CD4-positive, alpha-beta T cell treated with Interleukin-12 subunit alpha and Interleukin-12 subunit beta, for 1 hour (primary cell): Measurements from ENCODE around the gene SF3B6.
A peak's percentile ranks its signal among the peaks of the same experiment; 100 is the strongest.
"Not testable (repeated sequence)": the region's sequence is repeated elsewhere in the genome, so short reads cannot be mapped to it uniquely, and the experiment has no call there.

Experiments
- DNase-seq: peaks from one replicate; pipeline ENCODE4 v3.0.0-alpha.2; 2020

SF3B6 gene, protein sequence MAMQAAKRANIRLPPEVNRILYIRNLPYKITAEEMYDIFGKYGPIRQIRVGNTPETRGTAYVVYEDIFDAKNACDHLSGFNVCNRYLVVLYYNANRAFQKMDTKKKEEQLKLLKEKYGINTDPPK

DNA sequence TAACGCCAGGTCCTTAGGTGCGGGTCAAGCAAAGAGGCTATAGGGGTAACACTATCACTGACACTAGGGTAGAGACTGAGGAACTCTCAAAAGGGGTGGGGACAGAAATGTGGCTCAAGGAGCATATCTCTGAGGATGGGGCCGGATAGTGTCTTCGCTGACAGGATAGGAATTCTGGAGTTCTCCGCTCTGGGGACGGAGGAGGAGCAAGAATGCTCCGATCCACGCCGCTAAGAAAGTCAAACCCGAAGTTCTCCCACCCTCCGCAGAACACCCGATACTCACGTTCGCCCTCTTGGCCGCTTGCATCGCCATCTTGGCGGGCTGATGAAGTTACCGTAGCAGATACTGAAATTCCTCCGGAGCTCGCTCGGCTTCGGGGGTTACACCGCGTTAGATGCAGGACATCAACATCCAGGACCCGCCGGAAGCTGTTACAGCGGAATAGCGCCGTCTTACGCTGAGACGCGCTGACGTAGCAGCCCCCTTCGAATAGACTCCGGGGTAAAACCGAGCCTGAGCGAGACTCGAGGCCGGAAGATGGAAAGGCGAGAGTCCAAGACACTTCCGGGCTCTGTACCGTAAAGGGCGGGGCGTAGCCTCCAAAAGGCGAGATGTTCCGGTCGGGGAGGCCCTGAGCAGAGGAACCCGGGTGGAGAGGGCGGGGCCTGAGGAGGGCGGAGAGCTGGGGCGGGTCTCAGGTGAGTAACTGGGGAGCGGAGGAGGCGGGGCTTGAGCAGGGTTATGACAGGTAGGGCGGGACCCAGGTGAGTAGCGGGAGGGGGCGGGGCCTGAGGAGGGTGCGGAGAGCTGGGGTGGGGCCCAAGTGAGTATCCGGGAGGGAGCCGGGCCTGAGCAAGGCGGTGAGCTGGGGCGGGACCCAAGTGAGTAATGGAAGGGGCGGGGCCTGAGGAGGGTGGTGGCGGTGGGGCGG is at the start of gene SF3B6:
TSS of gene SF3B6 (minus strand) at position 412 of the 934 bp plus-strand sequence. CDS start at position 315, 97 bp downstream.
- DNase-seq = peak; percentile 100

DNA sequence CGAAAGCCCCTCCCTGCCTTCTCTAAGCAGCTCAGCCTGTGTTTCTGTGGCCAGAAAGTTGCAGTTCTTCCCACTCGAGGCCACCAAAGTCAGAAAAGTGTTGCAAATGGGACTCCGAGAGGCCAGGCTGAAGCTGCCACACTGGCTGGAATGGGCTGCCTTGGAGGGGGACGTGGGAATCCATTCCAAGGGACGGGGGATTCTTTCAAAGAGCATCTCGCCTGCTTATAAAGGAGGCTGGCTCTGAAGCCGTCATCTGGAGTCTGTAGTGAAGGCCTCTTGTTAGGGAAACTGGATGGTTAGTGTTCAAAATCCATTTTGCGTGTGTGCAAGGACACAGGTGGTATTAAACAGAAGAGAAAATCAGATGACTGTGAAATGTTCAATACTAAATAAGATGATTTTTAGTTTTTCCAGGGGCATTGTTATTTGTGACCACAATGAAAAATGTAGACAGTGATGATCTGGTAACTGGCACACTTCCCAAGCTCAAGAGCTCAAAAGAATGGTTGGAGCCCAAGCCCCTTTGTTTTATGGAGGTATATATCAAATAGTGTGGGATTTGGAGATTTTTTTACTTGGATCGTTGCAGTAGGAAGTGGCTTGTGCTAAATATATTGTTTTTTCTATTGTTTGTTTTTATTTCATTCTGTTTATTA is 47.9 kb upstream of the SF3B6 start:
- no peak for DNase-seq

DNA sequence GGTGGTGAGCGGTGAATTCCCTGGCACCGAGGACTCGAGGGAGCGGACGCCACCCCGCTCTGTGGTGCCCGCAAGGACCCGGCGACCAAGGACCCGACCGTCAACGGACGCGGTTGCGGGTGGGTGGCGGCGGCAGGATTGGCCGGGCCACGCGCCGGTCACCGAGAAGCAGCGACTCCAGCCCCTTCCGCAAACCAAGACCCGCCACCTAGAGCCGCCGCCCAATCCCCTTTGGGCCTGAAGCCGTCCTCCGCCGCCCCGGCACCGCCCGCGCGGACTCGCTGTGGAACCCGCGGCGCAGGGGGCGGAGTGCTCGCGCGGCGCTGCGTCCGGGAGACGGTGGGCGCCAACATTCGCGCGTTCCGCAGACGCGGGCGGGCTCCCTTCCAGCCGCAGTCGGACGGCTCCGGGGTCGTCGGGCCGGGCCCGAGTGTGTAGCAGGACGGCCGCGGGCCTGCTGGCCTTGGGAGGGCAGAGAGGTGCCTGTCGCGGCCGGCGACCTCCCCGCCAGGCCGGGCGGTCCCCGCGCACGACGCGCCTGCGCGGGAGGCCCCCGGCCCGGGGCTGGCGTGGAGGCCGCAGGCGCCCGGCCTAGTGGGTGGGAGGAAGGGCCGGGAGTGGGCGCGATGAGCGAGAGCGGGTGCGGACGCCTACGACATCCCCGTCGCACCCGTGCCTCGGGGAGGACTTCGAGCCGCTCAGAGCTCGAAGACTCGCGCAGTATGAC is 47.2 kb upstream of the SF3B6 start, which contains the start of the genes FAM228B and PFN4:
TSS of gene FAM228B (plus strand) at position 275 of the 727 bp plus-strand sequence. CDS start 893 bp downstream, outside the sequence.
TSS of gene PFN4 (minus strand) at position 140 of the 727 bp plus-strand sequence. CDS start 799 bp downstream, outside the sequence.
- peak; percentile 61 for DNase-seq

DNA sequence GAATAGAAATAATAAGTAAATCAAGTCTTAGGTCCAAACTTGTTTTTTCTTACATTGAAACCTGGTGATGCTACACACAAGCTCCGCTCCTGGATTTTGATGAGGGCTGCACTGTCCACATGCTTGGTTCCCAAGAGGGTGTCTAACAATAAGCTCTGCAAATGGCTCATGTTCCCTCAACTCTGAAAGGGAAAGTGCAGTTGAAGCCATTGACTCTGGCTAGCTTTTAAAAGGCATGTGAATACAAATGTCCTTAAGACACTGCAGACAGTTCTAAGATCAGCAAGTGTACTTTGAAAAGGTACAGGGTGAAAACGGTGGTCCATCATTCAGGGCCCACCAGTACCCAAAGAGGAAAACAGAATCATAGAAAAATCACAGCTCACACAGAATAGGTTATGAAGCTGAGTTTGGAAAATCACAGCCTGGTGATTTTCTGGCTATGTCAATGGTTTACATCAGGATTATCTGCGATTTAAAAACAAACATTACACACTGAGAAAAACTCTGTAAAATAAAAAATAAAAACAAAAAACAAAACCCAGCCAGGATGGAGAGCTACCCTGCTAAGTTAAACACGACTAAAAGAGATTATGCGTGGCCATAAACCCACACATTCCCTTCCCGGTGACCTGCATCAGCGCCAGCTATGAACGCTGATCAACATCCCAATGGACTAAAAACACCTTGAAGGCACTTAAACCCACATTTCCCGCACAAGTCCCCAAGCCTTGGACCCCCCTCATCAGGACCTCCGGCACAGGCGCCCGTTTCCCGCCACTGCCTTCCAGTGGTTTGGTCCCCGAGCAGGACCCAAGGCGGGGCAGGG is 46.5 kb upstream of the SF3B6 start:
- DNase-seq = no peak

DNA sequence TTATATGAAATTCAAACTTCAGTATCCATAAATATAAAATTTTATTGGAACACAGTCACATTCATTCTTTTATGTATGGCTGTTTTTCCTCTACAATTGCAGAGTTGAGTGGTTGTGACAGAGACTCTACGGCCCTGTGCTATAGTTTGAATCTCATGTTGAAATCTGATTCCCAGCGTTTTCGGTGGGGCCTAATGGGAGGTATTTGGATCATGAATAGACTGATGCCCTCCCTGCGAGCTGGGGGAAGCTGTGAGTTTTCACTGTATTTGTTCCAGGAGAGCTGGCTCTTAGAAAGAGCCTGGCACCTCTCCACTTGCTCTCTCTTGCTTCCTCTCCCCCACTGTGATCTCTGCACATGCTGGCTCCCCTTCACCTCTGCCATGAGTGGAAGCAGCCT is 45.3 kb upstream of the SF3B6 start:
- DNase-seq = no peak

DNA sequence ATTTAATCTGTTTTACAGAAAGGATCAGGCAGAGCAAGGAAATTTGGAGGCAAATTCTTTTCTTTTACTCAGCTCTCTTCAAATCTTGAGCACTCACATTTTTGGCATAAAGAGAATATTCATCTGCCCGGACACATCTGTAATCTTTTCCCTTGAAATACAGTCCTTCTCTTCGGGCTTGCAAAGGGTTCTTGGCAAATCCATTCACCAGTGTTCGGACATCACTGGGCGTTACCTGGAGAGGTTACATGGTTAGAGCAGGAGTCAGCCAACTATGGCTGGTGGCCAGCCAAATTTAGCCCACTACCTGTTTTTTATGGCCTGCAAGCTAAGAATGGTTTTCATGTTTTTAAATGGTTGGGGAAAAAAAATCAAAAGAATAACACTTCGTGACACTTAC is 44.9 kb upstream of the SF3B6 start:
- DNase-seq = no peak

DNA sequence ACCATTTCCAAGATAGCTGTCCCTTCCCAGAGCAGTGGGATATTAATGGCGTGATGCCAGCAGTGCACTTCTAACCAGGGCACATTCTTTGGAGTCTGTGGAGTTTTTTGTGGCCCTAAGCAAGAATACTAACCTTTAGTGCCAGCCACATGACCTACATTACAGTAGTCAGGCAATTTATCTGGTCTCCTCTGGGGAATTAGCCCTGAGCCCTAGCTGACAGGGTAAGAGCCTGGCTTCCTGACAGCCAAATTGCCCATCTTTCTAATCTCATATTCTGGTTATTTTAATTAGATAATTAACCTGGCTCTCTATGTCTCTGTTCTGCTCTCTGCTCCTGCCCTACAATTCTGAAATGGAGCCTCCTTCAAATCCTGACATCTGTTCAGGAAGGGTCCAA is 41.8 kb upstream of the SF3B6 start:
- no peak for DNase-seq

DNA sequence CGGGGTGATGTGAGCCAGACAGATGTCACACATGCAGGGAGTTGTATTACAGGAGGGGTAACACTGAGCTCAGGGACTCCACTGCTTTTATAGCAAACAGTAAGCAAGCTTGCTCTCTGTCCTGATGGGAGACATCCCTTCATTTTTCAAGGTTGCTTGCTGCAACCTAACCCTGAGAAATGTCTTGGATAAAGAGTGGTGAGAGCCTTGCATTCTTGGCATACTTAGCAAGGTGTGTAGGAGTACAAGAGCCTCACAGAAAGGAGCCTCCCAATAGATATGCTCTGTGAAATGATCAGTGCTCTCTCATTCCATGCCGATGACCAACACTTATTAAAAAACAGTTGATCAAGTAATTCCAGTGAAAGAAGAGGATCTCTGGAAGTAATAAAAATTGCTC is 38.9 kb upstream of the SF3B6 start:
- no peak for DNase-seq

DNA sequence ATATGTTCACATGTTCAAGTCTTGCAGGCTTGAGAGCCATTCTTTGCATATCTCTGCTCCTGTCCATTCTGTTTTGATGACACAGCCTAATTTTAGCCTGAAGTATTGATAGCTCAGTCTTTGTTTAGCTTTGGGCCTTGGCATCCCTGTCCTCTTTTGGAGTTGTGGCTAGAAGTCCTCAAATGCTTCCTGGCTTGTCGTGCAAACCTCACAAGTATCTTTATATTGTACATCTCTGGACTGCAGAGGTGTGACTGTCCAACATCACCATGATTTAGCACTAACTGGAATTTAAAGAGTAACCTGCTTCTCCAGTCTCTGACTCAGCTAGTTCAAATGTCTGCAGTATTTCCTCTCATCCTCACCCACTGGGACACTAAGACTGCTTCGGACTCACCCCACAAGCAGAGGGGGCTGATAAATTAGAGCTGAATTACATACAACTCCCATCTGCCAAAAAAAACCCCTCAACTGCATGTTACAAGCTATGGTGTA is 35.3 kb upstream of the SF3B6 start:
- DNase-seq = no peak

DNA sequence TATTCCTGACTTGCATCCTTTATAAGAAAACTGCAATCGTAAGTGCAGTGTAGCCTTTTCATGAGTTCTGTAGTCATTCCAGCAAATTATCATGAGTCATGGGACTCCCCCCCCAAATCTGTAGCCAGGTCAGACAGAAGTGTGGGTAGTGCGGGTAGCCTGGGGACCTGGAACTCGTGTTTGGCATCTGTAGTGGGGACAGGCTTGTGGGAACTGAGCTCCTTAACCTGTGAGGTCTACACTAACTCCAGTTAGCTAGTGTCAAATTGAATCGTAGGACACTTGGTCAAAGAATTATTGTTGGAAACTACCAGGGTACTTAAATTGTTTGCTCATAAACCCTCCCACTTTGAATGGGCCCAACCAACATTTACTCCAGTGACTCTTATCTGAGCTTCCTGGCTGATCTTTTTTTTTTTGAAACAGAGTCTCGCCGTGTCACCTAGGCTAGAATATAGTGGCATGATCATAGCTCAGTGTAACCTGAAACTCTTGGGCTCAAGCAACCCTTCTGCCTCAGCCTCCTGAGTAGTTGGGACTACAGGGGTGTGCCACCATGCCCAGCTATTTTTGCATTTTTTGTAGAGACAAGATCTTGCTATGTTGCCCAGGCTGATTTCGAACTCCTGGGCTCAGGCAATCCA is 34.7 kb upstream of the SF3B6 start:
- DNase-seq = no peak

DNA sequence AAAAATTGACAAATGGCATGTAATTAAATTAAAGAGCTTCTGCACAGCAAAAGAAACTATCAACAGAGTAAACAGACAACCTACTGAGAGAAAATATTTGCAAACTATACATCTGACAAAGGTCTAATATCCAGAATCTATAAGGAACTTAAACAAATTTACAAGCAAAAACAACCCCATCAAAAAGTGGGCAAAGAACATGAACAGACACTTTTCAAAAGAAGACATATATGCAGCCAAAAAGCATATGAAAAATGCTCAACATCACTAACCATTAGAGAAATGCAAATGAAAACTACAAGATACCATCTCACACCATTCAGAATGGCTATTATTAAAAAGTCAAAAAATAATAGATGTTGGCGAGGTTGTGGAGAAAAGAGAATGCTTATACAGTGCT is 33.3 kb upstream of the SF3B6 start:
- DNase-seq = not testable (repeated sequence)

DNA sequence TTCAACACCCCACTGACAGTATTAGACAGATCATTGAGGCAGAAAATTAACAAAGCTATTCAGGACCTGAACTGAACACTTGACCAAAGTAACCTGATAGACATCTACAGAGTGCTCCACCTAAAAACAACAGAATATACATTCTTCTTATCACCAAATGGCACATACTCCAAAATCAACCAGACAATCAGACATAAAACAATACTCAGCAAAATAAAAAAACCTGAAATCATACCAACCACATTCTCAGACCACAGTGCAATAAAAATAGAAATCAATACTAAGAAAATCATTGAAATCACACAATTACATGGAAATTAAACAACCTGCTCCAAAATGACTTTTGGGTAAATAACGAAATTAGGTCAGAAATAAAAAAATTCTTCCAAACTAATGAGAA is 31.2 kb upstream of the SF3B6 start:
- DNase-seq = no peak

DNA sequence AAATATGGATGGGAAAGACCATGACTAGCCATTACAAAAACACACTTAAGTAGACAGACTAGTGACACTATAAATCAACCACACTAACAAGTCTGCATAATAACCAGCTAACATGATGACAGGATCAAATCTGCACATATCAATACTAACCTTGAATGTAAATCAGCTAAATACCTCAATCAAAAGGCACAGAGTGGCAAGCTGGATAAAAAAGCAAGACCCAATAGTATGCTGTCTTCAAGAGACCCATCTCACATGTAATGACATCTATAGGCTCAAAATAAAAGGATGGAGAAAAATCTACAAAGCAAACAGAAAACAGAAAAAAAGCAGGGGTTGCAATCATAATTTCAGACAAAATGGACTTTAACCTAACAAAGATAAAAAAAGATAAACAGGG is 30.7 kb upstream of the SF3B6 start:
- DNase-seq = no peak

DNA sequence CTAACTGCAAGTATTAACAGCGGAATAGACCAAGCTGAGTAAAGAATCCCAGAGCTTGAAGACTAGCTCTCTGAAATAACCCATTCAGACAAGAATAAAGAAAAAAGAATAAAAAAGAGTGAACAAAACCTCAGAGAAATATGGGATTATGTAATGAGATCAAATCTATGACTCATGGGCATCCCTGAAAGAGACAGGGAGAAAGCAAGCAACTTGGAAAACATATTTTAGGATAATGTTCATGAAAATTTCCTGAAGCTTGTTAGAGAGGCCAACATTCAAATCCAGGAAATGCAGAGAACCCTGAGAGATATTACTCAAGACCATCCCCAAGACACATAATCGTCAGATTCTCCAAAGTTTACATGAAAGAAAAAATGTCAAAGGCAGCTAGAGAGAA is 29.7 kb upstream of the SF3B6 start:
- no peak for DNase-seq

DNA sequence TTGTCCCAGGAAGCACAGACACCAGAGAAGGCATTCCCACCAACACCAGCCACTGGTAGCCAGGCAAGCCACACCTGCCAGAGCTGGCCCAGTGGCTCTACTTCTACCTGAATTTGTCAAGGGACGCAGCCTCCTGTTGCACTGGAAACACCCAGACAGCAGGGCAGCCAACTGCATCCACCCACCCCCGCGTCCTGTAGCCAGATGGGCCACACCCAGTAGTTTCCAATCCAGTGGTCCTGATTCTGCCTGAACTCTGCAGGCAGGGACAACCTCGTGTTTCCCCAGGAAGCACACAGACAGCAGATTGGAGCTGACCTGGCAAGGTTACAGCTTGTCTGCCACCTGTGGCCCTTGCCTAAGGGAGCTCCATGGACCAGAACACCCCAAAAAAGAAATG is 28.8 kb upstream of the SF3B6 start:
- no peak for DNase-seq

DNA sequence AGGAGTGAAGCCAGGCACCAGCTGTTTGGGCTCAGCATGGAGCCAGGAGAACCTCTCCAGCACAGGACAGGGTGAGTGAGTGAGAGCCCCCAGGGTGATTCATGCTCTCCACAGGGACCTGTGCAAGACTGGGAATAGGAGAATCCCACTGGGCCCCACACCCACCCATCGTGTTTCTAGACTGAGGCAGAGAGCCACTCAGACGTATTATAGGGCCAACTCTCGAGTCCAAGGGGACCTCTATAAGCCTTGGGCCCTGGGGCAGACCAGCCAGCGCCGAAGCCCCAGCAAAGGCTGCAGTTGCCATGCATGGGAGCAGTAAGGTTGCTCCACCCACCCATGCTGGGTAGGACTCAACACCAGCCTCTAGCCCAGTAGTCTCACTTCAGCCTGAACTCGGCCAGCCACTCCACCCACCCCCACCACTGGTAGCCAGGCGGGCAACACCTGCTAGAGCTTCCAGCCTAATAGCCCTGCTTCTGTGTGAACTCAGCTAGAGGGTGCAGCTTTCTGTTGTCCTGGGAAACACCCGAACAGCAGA is 28.1 kb upstream of the SF3B6 start:
- no peak for DNase-seq

DNA sequence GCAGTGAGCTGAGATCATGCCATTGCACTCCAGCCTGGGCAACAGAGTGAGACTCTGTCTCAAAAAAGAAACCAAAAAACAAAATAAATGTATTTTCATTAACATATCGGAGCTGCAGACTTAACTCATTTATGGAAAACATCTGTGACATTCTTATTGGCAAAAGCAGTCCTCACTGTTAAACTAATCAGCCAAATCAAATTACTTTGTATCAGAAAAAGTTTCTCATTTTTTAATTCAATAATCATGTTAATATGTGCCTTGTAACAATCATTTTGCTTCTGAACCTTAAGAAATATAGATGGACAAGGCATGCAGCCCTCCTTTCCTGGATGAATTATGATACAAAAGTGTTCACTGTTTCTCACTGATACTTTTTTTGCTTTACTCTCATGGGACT is 26.6 kb upstream of the SF3B6 start:
- no peak for DNase-seq

DNA sequence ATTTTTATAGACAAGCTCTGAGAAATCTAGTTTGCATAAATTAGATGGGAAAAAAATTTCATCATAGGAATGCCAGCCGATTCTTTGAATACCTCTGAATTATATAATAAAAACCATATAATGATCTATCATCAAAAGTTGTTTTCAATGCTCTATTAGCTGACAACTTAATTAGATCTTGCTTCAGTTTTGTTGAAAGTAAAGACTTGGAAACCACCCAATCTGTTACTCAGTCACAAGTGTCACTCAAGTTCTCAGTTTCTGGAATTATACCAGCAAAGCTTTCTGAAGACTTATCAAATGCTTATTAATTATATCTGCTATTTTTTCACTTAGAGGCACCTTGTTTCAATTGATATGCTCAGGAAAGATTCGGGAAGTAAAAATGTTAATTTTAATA is 25.9 kb upstream of the SF3B6 start:
- no peak for DNase-seq

DNA sequence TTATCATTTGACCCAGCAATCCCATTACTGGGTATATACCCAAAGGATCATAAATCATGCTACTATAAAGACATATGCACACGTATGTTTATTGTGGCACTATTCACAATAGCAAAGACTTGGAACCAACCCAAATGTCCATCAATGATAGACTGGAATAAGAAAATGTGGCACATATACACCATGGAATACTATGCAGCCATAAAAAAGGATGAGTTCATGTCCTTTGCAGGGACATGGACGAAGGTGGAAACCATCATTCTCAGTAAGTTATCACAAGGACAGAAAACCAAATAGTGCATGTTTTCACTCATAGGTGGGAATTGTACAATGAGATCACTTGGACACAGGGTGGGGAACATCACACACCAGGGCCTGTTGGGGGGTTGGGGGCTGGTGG is 24.6 kb upstream of the SF3B6 start:
- DNase-seq = not testable (repeated sequence)

DNA sequence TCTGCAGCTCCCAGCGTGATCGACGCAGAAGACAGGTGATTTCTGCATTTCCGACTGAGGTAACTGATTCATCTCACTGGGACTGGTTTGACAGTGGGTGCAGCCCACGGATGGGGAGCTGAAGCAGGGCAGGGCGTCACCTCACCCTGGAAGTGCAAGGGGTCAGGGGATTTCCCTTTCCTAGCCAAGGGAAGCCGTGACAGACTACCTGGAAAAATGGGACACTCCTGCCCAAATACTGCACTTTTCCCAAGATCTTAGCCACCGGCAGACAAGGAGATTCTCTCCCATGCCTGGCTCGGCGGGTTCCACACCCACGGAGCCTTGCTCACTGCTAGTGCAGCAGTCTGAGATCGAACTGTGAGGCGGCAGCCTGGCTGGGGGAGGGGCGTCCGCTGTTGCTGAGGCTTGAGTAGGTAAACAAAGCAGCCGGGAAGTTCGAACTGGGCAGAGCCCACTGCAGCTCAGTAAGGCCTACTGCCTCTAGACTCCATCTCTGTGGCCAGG is 19.1 kb upstream of the SF3B6 start:
- DNase-seq = not testable (repeated sequence)

DNA sequence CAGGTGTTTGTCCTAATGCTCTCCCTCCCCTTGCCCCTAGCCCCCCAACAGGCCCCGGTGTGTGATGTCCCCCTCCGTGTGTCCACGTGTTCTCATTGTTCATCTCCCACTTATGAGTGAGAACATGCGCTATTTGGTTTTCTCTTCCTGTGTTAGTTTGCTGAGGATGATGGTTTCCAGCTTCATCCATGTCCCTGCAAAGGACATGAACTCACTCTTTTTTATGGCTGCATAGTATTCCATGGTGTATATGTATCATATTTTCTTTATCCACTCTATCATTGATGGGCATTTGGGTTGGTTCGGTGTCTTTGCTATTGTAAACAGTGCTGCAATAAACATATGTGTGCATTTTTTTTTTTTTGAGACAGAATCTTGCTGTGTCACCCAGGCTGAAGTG is 17.1 kb upstream of the SF3B6 start:
- not testable (repeated sequence) for DNase-seq
